ENCODE measurements around the gene LRRC2. TPM values are rescaled to one million over a fixed set of nuclear protein-coding genes. Genes with fewer than 3 reads are reported as not detected.
A peak's percentile ranks its signal among the peaks of the same experiment; 100 is the strongest.

Gene LRRC2
- total and polyA plus RNA-seq, 8 donors = 0.46 to 2.2 (median 1.0) TPM

GRCh38 chr3:46571684-46572083 lies 5.6 kb upstream of the LRRC2 start:
- WGBS, 2 donors = 53 to 60% methylated on average over 3 of the region's 3 CpGs
- intact Hi-C loops (cut with DNase I) = no loop called here
- H3K4me1 ChIP-seq = peaks cover 5 to 10% (median 8%) of the 10 kb centered on the region in 3 donors
- H3K36me3 ChIP-seq = no peaks in the 10 kb centered on the region
- H3K9me3 ChIP-seq = no peaks in the 10 kb centered on the region
- ATAC-seq (no peak), FAIRE-seq (no peak), DNase-seq (no peak)
- no peak overlapping the region for H3K27ac ChIP-seq
- TF ChIP-seq CTCF (IDR thresholded peaks at IDR 0.05) = no peak
- H3K4me3 ChIP-seq = no peak overlapping the region
- no peaks in the 10 kb centered on the region for H3K27me3 ChIP-seq

- no peaks in the 10 kb centered on the region for H3K4me1 ChIP-seq
- no peaks in the 10 kb centered on the region for H3K9me3 ChIP-seq
- 8 to 12% methylated on average over 21 of the region's 21 CpGs for WGBS, 2 donors
- no peaks in the 10 kb centered on the region for H3K36me3 ChIP-seq
- peak overlapping the region; percentile 38 to 60 (median 48) for H3K4me3 ChIP-seq
- no peak for TF ChIP-seq CTCF (IDR thresholded peaks at IDR 0.05)
- peak; percentile 51 to 60 (median 55) for ATAC-seq
- peak in 2 of 6 donors; percentile 27 to 72 for DNase-seq
- peak overlapping the region in 2 of 4 donors; percentile 1 for H3K27ac ChIP-seq
- H3K27me3 ChIP-seq = no peaks in the 10 kb centered on the region
- no peak for FAIRE-seq
- intact Hi-C loops (cut with DNase I) = no loop called here
Observed at GRCh38 chr3:46565607-46566039, 479 bp downstream of the LRRC2 start.

GRCh38 chr3:46565077-46565476 lies 1.0 kb downstream of the LRRC2 start:
- H3K36me3 ChIP-seq = no peaks in the 10 kb centered on the region
- H3K4me1 ChIP-seq = no peaks in the 10 kb centered on the region
- intact Hi-C loops (cut with DNase I) = no loop called here
- DNase-seq (no peak), ATAC-seq (no peak), FAIRE-seq (no peak)
- H3K4me3 ChIP-seq = no peak overlapping the region
- H3K27ac ChIP-seq = no peak overlapping the region
- H3K9me3 ChIP-seq = no peaks in the 10 kb centered on the region
- no peaks in the 10 kb centered on the region for H3K27me3 ChIP-seq
- no peak for TF ChIP-seq CTCF (IDR thresholded peaks at IDR 0.05)
- 65 to 71% methylated on average over 4 of the region's 4 CpGs for WGBS, 2 donors

- H3K27ac ChIP-seq = no peak overlapping the region
- no peaks in the 10 kb centered on the region for H3K4me1 ChIP-seq
- WGBS, 2 donors = 89 to 92% methylated on average over 5 of the region's 5 CpGs
- no peaks in the 10 kb centered on the region for H3K36me3 ChIP-seq
- H3K27me3 ChIP-seq = no peaks in the 10 kb centered on the region
- no peaks in the 10 kb centered on the region for H3K9me3 ChIP-seq
- ATAC-seq (no peak), FAIRE-seq (no peak), DNase-seq (no peak)
- intact Hi-C loops (cut with DNase I) = no loop called here
- TF ChIP-seq CTCF (IDR thresholded peaks at IDR 0.05) = no peak
- H3K4me3 ChIP-seq = no peak overlapping the region
Observed at GRCh38 chr3:46564190-46565021, 1.7 kb downstream of the LRRC2 start.

GRCh38 chr3:46561951-46562350 lies 4.2 kb downstream of the LRRC2 start:
- no peaks in the 10 kb centered on the region for H3K9me3 ChIP-seq
- no peak for FAIRE-seq

More at GRCh38 chr3:46561951-46562350, 4.2 kb downstream of the LRRC2 start:
- intact Hi-C loops (cut with DNase I) = no loop called here
- no peaks in the 10 kb centered on the region for H3K27me3 ChIP-seq
- no peak for TF ChIP-seq CTCF (IDR thresholded peaks at IDR 0.05)
- 91 to 92% methylated on average over 1 of the region's 1 CpG for WGBS, 2 donors
- H3K4me1 ChIP-seq = peaks cover 0 to 4% (median 0%) of the 10 kb centered on the region in 3 donors
- H3K27ac ChIP-seq = no peak overlapping the region
- no peak overlapping the region for H3K4me3 ChIP-seq
- DNase-seq (no peak), ATAC-seq (no peak)
- no peaks in the 10 kb centered on the region for H3K36me3 ChIP-seq
